ENCODE measurements around the gene MYADM.

GRCh38 chr19:53906211-53907192 is 38.8 kb downstream of the MYADM start:
- TF ChIP-seq CTCF (IDR thresholded peaks at IDR 0.05; ENCODE audit: poor library complexity): peak; percentile 77
- peak; percentile 66 for TF ChIP-seq EZH2phosphoT487 (IDR thresholded peaks at IDR 0.05; ENCODE audit: low read depth, severe bottlenecking, unreplicated experiment)

All from hepatocyte (in vitro differentiated cells).